Trophoblast cell (in vitro differentiated cells and primary cell): ENCODE results near the gene NFE2L3.
A peak's percentile ranks its signal among the peaks of the same experiment; 100 is the strongest.
"Not testable (repeated sequence)": the region's sequence is repeated elsewhere in the genome, so short reads cannot be mapped to it uniquely, and the experiment has no call there.

Experiments
- DNase-seq, 2 donors: peaks; one replicate each; pipeline ENCODE4 v3.0.0-alpha.2; 2016
- H2AFZ ChIP-seq: 2 replicates; pipeline ENCODE4 v1.6.1; 2013; ENCODE audit warnings: low read length, moderate library complexity, mild to moderate bottlenecking; ENCODE audit not compliant: insufficient read depth, poor library complexity
- H2AK5ac ChIP-seq: 2 replicates; pipeline ENCODE4 v1.6.1; 2013; ENCODE audit warnings: mild to moderate bottlenecking, low read length
- H2BK120ac ChIP-seq: 2 replicates; pipeline ENCODE4 v1.6.1; 2013; ENCODE audit warnings: low read length, mild to moderate bottlenecking, moderate library complexity; ENCODE audit not compliant: insufficient read depth, poor library complexity
- H2BK12ac ChIP-seq: 2 replicates; pipeline ENCODE4 v1.6.1; 2013; ENCODE audit warnings: mild to moderate bottlenecking, low read length, moderate library complexity
- H2BK5ac ChIP-seq: 2 replicates; pipeline ENCODE4 v1.6.1; 2013; ENCODE audit warnings: low read length, low read depth, moderate library complexity, mild to moderate bottlenecking; ENCODE audit not compliant: poor library complexity
- H3K14ac ChIP-seq: 2 replicates; pipeline ENCODE4 v1.6.1; 2013; ENCODE audit warnings: mild to moderate bottlenecking, low read length
- H3K18ac ChIP-seq: 2 replicates; pipeline ENCODE4 v1.6.1; 2013; ENCODE audit warnings: mild to moderate bottlenecking, low read length
- H3K23ac ChIP-seq: 2 replicates; pipeline ENCODE4 v1.6.1; 2013; ENCODE audit warnings: low read length
- H3K27ac ChIP-seq: 2 replicates; pipeline ENCODE4 v1.5.1; 2013; ENCODE audit warnings: low read depth, mild to moderate bottlenecking, inconsistent platforms, low read length, moderate library complexity
- H3K27me3 ChIP-seq: 2 replicates; pipeline ENCODE4 v1.6.1; 2013; ENCODE audit warnings: inconsistent platforms, mild to moderate bottlenecking, low read length, moderate library complexity; ENCODE audit not compliant: insufficient read depth
- H3K36me3 ChIP-seq, 2 experiments: 1 replicate in 1 of 2; 2 replicates in 1 of 2; pipeline ENCODE4 v1.6.1; 2013; ENCODE audit warnings: low read length in 2 of 2, mild to moderate bottlenecking in 2 of 2, moderate library complexity in 1 of 2; ENCODE audit not compliant: insufficient read depth in 2 of 2, control insufficient read depth in 1 of 2
- H3K4ac ChIP-seq: 2 replicates; pipeline ENCODE4 v1.6.1; 2013; ENCODE audit warnings: low read depth, mild to moderate bottlenecking, low read length, moderate library complexity
- H3K4me1 ChIP-seq, 2 experiments: 1 replicate in 1 of 2; 2 replicates in 1 of 2; pipeline ENCODE4 v1.6.1; 2013; ENCODE audit warnings: low read length in 2 of 2, mild to moderate bottlenecking in 2 of 2, moderate library complexity in 1 of 2; ENCODE audit not compliant: insufficient read depth in 2 of 2, control insufficient read depth in 1 of 2
- H3K4me2 ChIP-seq: 2 replicates; pipeline ENCODE4 v1.6.1; 2013; ENCODE audit warnings: inconsistent platforms, mild to moderate bottlenecking, low read length, moderate library complexity
- H3K4me3 ChIP-seq: 2 replicates; pipeline ENCODE4 v1.5.1; 2013; ENCODE audit warnings: mild to moderate bottlenecking, low read depth, low read length, inconsistent platforms
- H3K79me1 ChIP-seq: one replicate; pipeline ENCODE4 v1.6.1; 2013; ENCODE audit warnings: low read length
- H3K79me2 ChIP-seq: 2 replicates; pipeline ENCODE4 v1.6.1; 2013; ENCODE audit warnings: low read length, mild to moderate bottlenecking; ENCODE audit not compliant: control insufficient read depth, insufficient read depth, poor library complexity
- H3K9ac ChIP-seq: 2 replicates; pipeline ENCODE4 v1.6.1; 2013; ENCODE audit warnings: mild to moderate bottlenecking, low read length
- H3K9me3 ChIP-seq: 2 replicates; pipeline ENCODE4 v1.6.1; 2013; ENCODE audit warnings: low read depth, mild to moderate bottlenecking, control low read depth, inconsistent platforms, low read length; ENCODE audit not compliant: insufficient read depth
- H4K12ac ChIP-seq: 2 replicates; pipeline ENCODE4 v1.6.1; 2013; ENCODE audit warnings: low read depth, mild to moderate bottlenecking, low read length, moderate library complexity
- H4K8ac ChIP-seq: 2 replicates; pipeline ENCODE4 v1.6.1; 2013; ENCODE audit warnings: low read depth, mild to moderate bottlenecking, low read length, moderate library complexity
- H4K91ac ChIP-seq: one replicate; pipeline ENCODE4 v1.6.1; 2013; ENCODE audit warnings: low read depth, mild to moderate bottlenecking, low read length, moderate library complexity
- WGBS: extraction: QIAGEN DNeasy Blood & Tissue Kit; methylation state at CpG from one replicate; pipeline ENCODE4 v1.1.7; 2013; ENCODE audit warnings: missing lambda C conversion rate; ENCODE audit not compliant: insufficient read length, insufficient coverage; ENCODE audit errors: extremely low coverage; 5-methylcytosine and 5-hydroxymethylcytosine counted together

NFE2L3 gene

GRCh38 chr7:26184281-26185101, 32.5 kb downstream of the NFE2L3 start:
- H3K4me1 ChIP-seq, H3K79me2 ChIP-seq, H3K27me3 ChIP-seq, H4K8ac ChIP-seq, H3K18ac ChIP-seq, H3K9me3 ChIP-seq, H4K91ac ChIP-seq, H3K79me1 ChIP-seq, H2BK12ac ChIP-seq, H3K14ac ChIP-seq, H3K9ac ChIP-seq, H2AK5ac ChIP-seq, H3K4me2 ChIP-seq, DNase-seq, H3K4ac ChIP-seq, H3K4me3 ChIP-seq, H2BK120ac ChIP-seq, H2AFZ ChIP-seq, H4K12ac ChIP-seq, H3K23ac ChIP-seq, H2BK5ac ChIP-seq, H3K27ac ChIP-seq: not testable (repeated sequence)
- WGBS = no CpG with 5 or more reads among the region's 4 CpGs
- H3K36me3 ChIP-seq = peaks cover 4 to 19% of the 10 kb centered on the region in 2 experiments

- no peak overlapping the region for H3K23ac ChIP-seq
- H3K79me2 ChIP-seq = no peaks in the 10 kb centered on the region
- no peaks in the 10 kb centered on the region for H3K27me3 ChIP-seq
- H3K4me2 ChIP-seq = no peak overlapping the region
- no peak overlapping the region for H2BK12ac ChIP-seq
- H3K9ac ChIP-seq = no peak overlapping the region
- no peak overlapping the region for H4K91ac ChIP-seq
- no peak overlapping the region for H3K14ac ChIP-seq
- no peak overlapping the region for H2AK5ac ChIP-seq
- H2BK5ac ChIP-seq = no peak overlapping the region
- H4K8ac ChIP-seq = no peak overlapping the region
- H3K27ac ChIP-seq = no peak overlapping the region
- peaks cover 4 to 21% of the 10 kb centered on the region in 2 experiments for H3K36me3 ChIP-seq
- peak in 1 of 2 donors; percentile 43 for DNase-seq
- no peak overlapping the region for H4K12ac ChIP-seq
- H2AFZ ChIP-seq = no peak overlapping the region
- H3K4me1 ChIP-seq = no peaks in the 10 kb centered on the region
- 100% methylated on average over 1 of the region's 10 CpGs for WGBS
- no peak overlapping the region for H2BK120ac ChIP-seq
- H3K4ac ChIP-seq = no peak overlapping the region
- H3K4me3 ChIP-seq = no peak overlapping the region
- no peak overlapping the region for H3K18ac ChIP-seq
- H3K79me1 ChIP-seq = no peaks in the 10 kb centered on the region
- no peaks in the 10 kb centered on the region for H3K9me3 ChIP-seq
These were observed 33.3 kb downstream of the NFE2L3 start for GRCh38 chr7:26185131-26185843.

- H2AK5ac ChIP-seq = no peak overlapping the region
- DNase-seq = no peak
- H3K36me3 ChIP-seq = peaks cover 4 to 25% of the 10 kb centered on the region in 2 experiments
- H3K9me3 ChIP-seq = no peaks in the 10 kb centered on the region
- H3K79me2 ChIP-seq = no peaks in the 10 kb centered on the region
- no peak overlapping the region for H2AFZ ChIP-seq
- no peak overlapping the region for H3K27ac ChIP-seq
- no peaks in the 10 kb centered on the region for H3K79me1 ChIP-seq
- H3K27me3 ChIP-seq = no peaks in the 10 kb centered on the region
- no peak overlapping the region for H3K18ac ChIP-seq
- no peak overlapping the region for H2BK12ac ChIP-seq
- H3K9ac ChIP-seq = no peak overlapping the region
- no peak overlapping the region for H3K4ac ChIP-seq
- H2BK120ac ChIP-seq = no peak overlapping the region
- H4K91ac ChIP-seq = no peak overlapping the region
- no peak overlapping the region for H4K8ac ChIP-seq
- no CpG with 5 or more reads among the region's 1 CpG for WGBS
- H3K23ac ChIP-seq = no peak overlapping the region
- H4K12ac ChIP-seq = no peak overlapping the region
- H2BK5ac ChIP-seq = no peak overlapping the region
- H3K4me3 ChIP-seq = no peak overlapping the region
- H3K4me2 ChIP-seq = no peak overlapping the region
- H3K4me1 ChIP-seq = no peaks in the 10 kb centered on the region
- H3K14ac ChIP-seq = no peak overlapping the region
These were observed 33.8 kb downstream of the NFE2L3 start for GRCh38 chr7:26185844-26186180.

- no CpG with 5 or more reads among the region's 5 CpGs for WGBS
- Histone ChIP-seq H3K4me3 (no peak overlapping the region), H3K9me3 (no peaks in the 10 kb centered on the region), H3K27me3 (no peaks in the 10 kb centered on the region), H3K23ac (no peak overlapping the region), H3K18ac (no peak overlapping the region), H4K8ac (no peak overlapping the region), H3K36me3 (peaks cover 4 to 30% of the 10 kb centered on the region in 2 experiments), H3K14ac (no peak overlapping the region), H2BK5ac (no peak overlapping the region), H2AFZ (no peak overlapping the region), H2AK5ac (no peak overlapping the region), H3K4ac (no peak overlapping the region), H4K91ac (no peak overlapping the region), H3K4me2 (no peak overlapping the region), H3K9ac (no peak overlapping the region), H2BK120ac (no peak overlapping the region), H4K12ac (no peak overlapping the region), H3K79me1 (no peaks in the 10 kb centered on the region), H3K79me2 (no peaks in the 10 kb centered on the region), H2BK12ac (no peak overlapping the region), H3K4me1 (no peaks in the 10 kb centered on the region), H3K27ac (no peak overlapping the region)
- peak in 1 of 2 donors; percentile 35 for DNase-seq
These were observed 34.6 kb downstream of the NFE2L3 start for GRCh38 chr7:26186364-26187311.
